Stimulated activated memory B cell treated with anti-CD40 and anti-IgM and Interleukin-4, amounts not matched to agents 10 μg/mL and 1 μg/mL and 100 μg/mL, for 72 hours (primary cell): Measurements from ENCODE around the gene MAML2.

Experiments used
- ATAC-seq: fragments of 150-1000 bp; cut with Tn5 transposase; 2 replicates; pipeline ENCODE4 v1.10.0; 2021
- H3K27ac Mint-ChIP-seq: one replicate; pipeline ENCODE4 v1.8.0; 2022; ENCODE audit warnings: mild to moderate bottlenecking, mixed read lengths
- H3K27me3 Mint-ChIP-seq: one replicate; pipeline ENCODE4 v1.8.0; 2022; ENCODE audit warnings: mixed read lengths
- H3K36me3 Mint-ChIP-seq: one replicate; pipeline ENCODE4 v1.8.0; 2022; ENCODE audit warnings: mixed read lengths
- H3K4me1 Mint-ChIP-seq: one replicate; pipeline ENCODE4 v1.8.0; 2022; ENCODE audit warnings: mixed read lengths
- H3K4me3 Mint-ChIP-seq: one replicate; pipeline ENCODE4 v1.8.0; 2022; ENCODE audit warnings: mild to moderate bottlenecking, moderate library complexity, mixed read lengths
- H3K9me3 Mint-ChIP-seq: one replicate; pipeline ENCODE4 v1.8.0; 2022; ENCODE audit warnings: mixed read lengths

Gene MAML2

DNA sequence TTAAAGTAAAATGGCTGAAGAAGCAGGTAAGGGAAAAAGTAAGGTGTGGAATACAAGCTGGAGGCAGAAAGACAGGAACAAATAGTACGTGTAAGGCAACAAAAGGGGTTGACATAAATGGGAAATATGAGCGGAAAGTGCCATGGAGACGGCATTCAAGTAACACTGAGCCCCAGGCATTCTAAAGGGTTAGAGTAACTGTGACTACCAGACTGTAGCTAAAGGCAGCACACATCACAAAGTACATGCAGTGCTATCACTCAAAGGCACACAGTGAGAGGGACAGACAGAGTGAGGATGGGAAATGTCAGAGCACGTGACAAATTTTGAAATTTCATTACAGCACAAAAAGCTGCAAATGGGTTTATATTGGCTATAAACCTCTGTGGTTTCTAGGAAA is 13.9 kb upstream of the MAML2 start:
- no peaks in the 10 kb centered on the region for H3K9me3 Mint-ChIP-seq
- H3K36me3 Mint-ChIP-seq: peaks cover 47% of the 10 kb centered on the region
- no peaks in the 10 kb centered on the region for H3K4me1 Mint-ChIP-seq
- H3K27me3 Mint-ChIP-seq: no peaks in the 10 kb centered on the region
- ATAC-seq: no peak
- H3K4me3 Mint-ChIP-seq: no peak overlapping the region
- H3K27ac Mint-ChIP-seq: no peak overlapping the region

DNA sequence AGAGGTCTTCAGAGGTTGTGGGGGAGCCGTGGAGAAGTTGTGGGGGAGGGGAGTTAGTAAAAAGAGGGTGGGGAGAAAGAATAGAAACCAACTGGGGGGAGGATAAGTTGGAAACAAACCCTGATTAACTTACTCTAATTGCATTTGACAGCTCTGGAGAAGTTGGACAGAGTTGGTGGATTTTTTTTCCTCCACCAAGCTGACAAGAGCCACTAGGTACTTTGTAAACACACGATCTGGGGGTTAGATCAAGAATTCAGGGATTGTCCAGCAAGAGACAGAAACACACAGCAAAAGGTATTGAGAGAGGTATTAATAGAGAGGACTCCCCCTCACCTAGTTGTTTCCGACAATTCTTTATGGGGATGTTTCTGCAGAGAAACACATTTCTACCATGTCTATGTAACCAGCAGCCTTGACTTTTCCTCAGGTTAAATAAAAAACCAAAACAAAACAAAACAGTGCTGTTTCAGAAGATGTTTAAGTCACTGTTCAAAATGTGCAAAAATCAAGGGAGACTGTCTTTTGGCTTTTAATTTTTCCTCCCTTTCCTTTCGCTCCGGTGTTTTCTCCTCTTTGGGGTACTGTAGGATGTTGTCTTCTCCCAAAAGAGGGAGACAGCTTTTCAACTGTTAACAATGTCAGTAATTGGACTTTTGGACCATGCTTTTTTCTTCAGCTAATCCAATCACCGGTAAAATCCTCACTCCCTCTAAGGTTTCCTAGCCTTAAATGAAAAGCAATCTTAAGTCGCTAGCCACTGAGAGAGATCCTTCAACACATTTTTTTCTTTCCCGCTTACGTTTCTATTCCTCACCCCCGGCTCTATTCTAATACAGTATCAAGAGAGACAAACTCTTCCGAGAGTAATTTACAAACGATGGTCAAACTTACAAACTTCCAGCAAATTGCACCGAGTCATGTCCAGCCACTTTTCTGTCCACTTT is 708 bp downstream of the MAML2 start:
- H3K27me3 Mint-ChIP-seq: no peaks in the 10 kb centered on the region
- peak overlapping the region; percentile 99 for H3K4me3 Mint-ChIP-seq
- H3K27ac Mint-ChIP-seq: peak overlapping the region; percentile 84
- no peaks in the 10 kb centered on the region for H3K36me3 Mint-ChIP-seq
- no peak for ATAC-seq
- H3K9me3 Mint-ChIP-seq: no peaks in the 10 kb centered on the region
- peaks cover 55% of the 10 kb centered on the region for H3K4me1 Mint-ChIP-seq

GRCh38 chr11:96341211-96342013 is 1.6 kb downstream of the MAML2 start:
- H3K36me3 Mint-ChIP-seq: no peaks in the 10 kb centered on the region
- ATAC-seq: peak; percentile 70
- H3K27me3 Mint-ChIP-seq: no peaks in the 10 kb centered on the region
- peak overlapping the region; percentile 99 for H3K4me3 Mint-ChIP-seq
- peaks cover 64% of the 10 kb centered on the region for H3K4me1 Mint-ChIP-seq
- H3K27ac Mint-ChIP-seq: peak overlapping the region; percentile 84
- no peaks in the 10 kb centered on the region for H3K9me3 Mint-ChIP-seq

DNA sequence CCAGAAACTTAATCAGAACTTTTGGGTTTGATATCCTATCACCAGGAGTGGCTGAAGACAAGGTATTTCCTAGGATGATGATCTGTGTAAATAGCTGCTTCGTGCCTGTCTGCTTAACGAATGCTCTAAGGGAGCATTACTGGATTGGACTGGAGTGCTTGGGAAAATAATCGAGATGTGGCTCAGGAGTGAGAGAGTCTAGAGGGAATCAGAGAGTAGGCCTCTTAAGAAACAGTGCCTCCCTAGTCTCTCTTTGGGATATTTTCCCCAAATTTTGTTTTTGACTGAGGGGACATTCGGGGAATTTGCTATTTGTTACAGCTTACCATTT is 2.5 kb downstream of the MAML2 start:
- H3K4me1 Mint-ChIP-seq: peaks cover 73% of the 10 kb centered on the region
- H3K27me3 Mint-ChIP-seq: no peaks in the 10 kb centered on the region
- H3K27ac Mint-ChIP-seq: peak overlapping the region; percentile 84
- H3K36me3 Mint-ChIP-seq: peaks cover 5% of the 10 kb centered on the region
- H3K4me3 Mint-ChIP-seq: peak overlapping the region; percentile 99
- no peaks in the 10 kb centered on the region for H3K9me3 Mint-ChIP-seq
- ATAC-seq: no peak

GRCh38 chr11:96339706-96340554 is 3.1 kb downstream of the MAML2 start:
- no peak for ATAC-seq
- peaks cover 7% of the 10 kb centered on the region for H3K36me3 Mint-ChIP-seq
- H3K4me3 Mint-ChIP-seq: peak overlapping the region; percentile 99
- no peaks in the 10 kb centered on the region for H3K27me3 Mint-ChIP-seq
- peak overlapping the region; percentile 84 for H3K27ac Mint-ChIP-seq
- H3K4me1 Mint-ChIP-seq: peaks cover 78% of the 10 kb centered on the region
- no peaks in the 10 kb centered on the region for H3K9me3 Mint-ChIP-seq

GRCh38 chr11:96338910-96339705 is 3.9 kb downstream of the MAML2 start:
- Mint-ChIP-seq H3K27ac (peak overlapping the region; percentile 84), H3K4me3 (peak overlapping the region; percentile 99), H3K9me3 (no peaks in the 10 kb centered on the region), H3K4me1 (peaks cover 83% of the 10 kb centered on the region), H3K27me3 (no peaks in the 10 kb centered on the region), H3K36me3 (peaks cover 12% of the 10 kb centered on the region)
- ATAC-seq: peak; percentile 66

GRCh38 chr11:96337541-96338431 is 5.2 kb downstream of the MAML2 start:
- peak; percentile 49 for ATAC-seq
- H3K27ac Mint-ChIP-seq: peak overlapping the region; percentile 84
- peaks cover 80% of the 10 kb centered on the region for H3K4me1 Mint-ChIP-seq
- H3K27me3 Mint-ChIP-seq: no peaks in the 10 kb centered on the region
- H3K4me3 Mint-ChIP-seq: peak overlapping the region; percentile 99
- H3K36me3 Mint-ChIP-seq: peaks cover 12% of the 10 kb centered on the region
- H3K9me3 Mint-ChIP-seq: no peaks in the 10 kb centered on the region

GRCh38 chr11:96335388-96335787 is 7.6 kb downstream of the MAML2 start:
- ATAC-seq: no peak
- no peaks in the 10 kb centered on the region for H3K27me3 Mint-ChIP-seq
- peaks cover 15% of the 10 kb centered on the region for H3K36me3 Mint-ChIP-seq
- H3K4me3 Mint-ChIP-seq: no peak overlapping the region
- peak overlapping the region; percentile 1 for H3K27ac Mint-ChIP-seq
- H3K4me1 Mint-ChIP-seq: peaks cover 78% of the 10 kb centered on the region
- H3K9me3 Mint-ChIP-seq: no peaks in the 10 kb centered on the region

DNA sequence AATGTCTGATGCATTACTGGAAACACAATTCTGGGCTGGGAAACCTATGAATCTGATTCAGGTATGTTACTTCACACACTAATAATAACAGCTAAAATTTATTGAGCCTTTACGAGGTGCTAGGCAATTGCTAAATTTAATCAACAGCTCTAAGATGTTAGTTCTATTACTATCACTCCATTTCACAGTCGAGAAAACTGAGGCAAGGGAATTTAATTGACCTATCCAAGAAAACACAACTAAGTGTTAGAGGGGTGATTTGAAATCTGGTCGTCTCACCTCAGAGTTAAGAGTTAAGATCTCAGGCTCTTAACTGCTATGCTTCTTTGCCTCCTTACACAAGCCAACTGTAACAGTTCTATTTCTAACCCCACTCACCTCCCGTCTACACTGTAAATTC is 8.8 kb downstream of the MAML2 start:
- H3K4me3 Mint-ChIP-seq: no peak overlapping the region
- H3K9me3 Mint-ChIP-seq: no peaks in the 10 kb centered on the region
- ATAC-seq: no peak
- H3K4me1 Mint-ChIP-seq: peaks cover 78% of the 10 kb centered on the region
- H3K27ac Mint-ChIP-seq: no peak overlapping the region
- no peaks in the 10 kb centered on the region for H3K27me3 Mint-ChIP-seq
- H3K36me3 Mint-ChIP-seq: peaks cover 26% of the 10 kb centered on the region

- Mint-ChIP-seq H3K36me3 (peaks cover 29% of the 10 kb centered on the region), H3K27me3 (no peaks in the 10 kb centered on the region), H3K27ac (no peak overlapping the region), H3K4me1 (peaks cover 71% of the 10 kb centered on the region), H3K4me3 (no peak overlapping the region), H3K9me3 (no peaks in the 10 kb centered on the region)
- ATAC-seq: no peak
Observed at GRCh38 chr11:96333191-96333719, 9.7 kb downstream of the MAML2 start.

DNA sequence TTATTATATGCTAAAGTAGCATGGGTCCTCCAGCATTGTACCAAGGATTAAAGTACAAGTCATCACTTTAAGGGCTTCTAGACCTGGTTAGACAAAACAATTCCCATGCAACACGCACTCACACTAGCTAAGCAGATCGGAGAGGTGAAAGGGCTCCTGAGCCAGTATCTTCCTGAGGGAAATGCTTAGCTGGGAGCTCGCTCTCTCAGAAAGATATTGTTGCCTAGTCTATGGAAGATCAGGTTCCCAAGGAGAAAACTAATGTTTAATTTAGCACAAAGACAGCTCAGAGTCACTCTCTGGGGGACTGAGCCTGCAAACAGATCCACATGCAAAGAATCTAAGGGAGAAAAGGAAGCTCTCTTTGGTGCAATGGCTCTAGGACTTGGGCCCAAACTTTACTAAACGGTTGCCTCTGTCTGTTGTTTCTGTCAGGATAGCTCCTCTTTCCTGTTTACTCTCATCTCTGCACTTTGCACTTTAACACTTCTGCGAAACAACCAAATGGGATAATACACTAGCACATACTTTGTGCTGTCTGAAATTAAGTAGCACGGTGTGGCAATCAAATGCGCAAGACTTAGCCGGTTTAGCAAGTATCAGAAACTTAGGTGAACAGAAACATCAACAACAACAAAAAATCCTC is 10.7 kb downstream of the MAML2 start:
- Mint-ChIP-seq H3K4me3 (no peak overlapping the region), H3K27ac (no peak overlapping the region), H3K4me1 (peaks cover 61% of the 10 kb centered on the region), H3K27me3 (no peaks in the 10 kb centered on the region), H3K36me3 (peaks cover 29% of the 10 kb centered on the region), H3K9me3 (no peaks in the 10 kb centered on the region)
- no peak for ATAC-seq

- Mint-ChIP-seq H3K4me3 (no peak overlapping the region), H3K9me3 (no peaks in the 10 kb centered on the region), H3K36me3 (peaks cover 29% of the 10 kb centered on the region), H3K27me3 (no peaks in the 10 kb centered on the region), H3K27ac (no peak overlapping the region), H3K4me1 (peaks cover 56% of the 10 kb centered on the region)
- no peak for ATAC-seq
Observed at GRCh38 chr11:96331699-96332116, 11.3 kb downstream of the MAML2 start.

GRCh38 chr11:96330511-96330859 is 12.5 kb downstream of the MAML2 start:
- Mint-ChIP-seq H3K4me3 (no peak overlapping the region), H3K9me3 (no peaks in the 10 kb centered on the region), H3K36me3 (peaks cover 28% of the 10 kb centered on the region), H3K27ac (no peak overlapping the region), H3K4me1 (peaks cover 53% of the 10 kb centered on the region), H3K27me3 (no peaks in the 10 kb centered on the region)
- ATAC-seq: no peak
